Hematopoietic multipotent progenitor cell treated with erythropoietin and hydrocortisone succinate and interleukin-3 and kit ligand, for 15 days (in vitro differentiated cells): Measurements from ENCODE around the gene TMEM72.

ENCODE experiments used
- DNase-seq: peaks from one replicate; pipeline ENCODE4 v3.0.0-alpha.2; 2015; ENCODE audit warnings: low spot score

TMEM72 gene

DNA sequence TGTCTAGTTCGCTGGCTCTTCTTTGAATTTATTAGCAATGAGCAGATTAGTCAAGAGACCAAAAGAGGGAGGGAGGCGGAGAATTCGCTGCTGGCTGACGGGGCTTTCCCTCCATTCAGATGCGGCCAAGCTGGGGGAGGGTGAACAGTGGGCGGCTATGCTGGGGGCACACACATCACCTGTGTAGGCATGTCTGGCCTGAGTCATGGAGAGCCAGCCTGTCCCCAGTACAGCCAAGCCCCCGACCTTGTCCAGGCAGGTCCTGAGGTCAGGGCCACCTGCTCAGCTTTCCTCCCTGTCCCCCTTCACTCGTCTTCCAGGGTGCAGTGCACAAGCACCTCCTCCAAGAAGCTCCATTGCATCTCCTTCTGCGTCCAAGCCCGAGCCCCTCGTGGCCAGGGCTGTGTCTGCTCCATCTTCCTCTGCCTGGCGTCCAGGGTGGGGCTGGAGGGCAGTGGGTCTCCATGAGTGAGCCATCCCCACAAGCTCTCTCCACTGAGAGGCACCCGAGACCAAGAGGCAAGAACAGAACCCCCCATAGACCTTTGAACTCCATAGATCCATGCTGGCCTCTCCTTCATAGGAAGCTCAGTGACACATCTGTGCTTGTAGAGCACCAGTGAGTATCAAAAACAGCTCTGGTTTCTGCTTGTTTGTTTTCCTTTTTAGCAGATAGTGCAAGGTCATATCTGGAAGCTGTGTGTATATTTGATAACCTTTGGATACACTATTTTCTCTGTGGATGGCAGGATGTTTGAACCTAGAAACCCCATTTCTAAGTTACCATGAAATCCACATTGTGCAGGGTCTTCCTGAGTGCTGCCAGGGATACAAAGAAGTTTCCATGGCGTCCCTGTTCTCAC lies 69.4 kb downstream of the TMEM72 start:
- DNase-seq: no peak

DNA sequence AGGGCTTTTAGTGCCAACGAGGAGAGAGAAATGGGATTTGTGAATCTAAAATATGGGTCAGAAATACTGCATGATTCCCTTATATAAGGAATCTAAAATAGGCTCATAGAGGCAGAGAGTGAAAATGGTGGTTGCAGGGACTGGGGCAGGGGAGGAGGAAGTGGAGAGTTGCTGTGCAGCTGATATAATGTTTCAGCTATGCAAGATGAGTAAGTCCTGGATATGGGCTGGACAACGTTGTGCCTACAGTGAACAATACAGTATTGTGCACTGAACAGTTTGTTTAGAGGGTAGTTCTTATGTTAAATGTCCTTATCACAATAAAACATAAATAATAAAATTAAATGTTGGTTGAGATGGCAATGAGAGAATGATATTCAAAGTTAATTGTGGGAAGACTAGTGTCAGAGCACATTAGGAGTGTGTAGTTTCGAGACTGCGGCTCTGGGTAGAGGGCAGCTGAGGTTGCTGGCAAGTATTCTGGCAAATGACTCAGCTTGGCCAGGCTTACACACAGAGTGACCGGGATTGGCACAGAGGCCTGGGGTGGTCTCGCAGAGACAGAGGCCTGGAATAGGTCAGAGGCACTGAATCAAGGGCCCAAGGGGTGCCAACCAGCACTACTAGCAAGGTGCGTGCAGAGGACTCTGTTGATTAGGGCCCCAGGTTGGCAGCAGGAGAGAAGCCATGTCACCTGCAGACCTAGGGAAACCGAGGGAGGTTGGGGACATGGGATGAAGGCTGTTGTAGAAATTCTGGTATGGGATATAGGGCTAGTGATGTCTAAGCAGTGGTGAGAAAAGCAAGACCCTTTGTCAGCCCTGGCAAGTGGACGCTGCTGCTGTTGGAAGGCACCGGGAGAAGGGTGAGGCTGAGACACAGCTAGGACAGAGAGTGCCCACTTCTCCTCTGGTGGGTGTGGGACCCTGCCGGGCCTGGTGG lies 70.3 kb downstream of the TMEM72 start:
- no peak for DNase-seq

DNA sequence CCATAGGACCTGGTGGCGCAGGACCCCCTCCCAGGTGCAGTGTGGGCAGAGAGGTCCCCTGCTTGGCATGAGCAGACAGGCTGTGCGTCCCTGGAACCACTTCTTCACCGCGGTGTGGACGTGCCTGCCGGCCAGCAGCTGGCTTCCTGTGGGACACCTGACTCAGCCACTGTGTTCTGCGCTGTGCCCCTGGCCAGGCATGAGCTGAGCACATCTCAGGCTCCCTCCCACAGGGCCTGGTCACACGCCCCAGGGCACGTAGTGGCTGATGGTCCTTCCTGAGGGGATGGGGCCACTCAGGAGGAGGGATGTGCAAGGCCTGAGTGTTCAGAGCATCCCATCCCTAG lies 71.0 kb downstream of the TMEM72 start:
- no peak for DNase-seq

DNA sequence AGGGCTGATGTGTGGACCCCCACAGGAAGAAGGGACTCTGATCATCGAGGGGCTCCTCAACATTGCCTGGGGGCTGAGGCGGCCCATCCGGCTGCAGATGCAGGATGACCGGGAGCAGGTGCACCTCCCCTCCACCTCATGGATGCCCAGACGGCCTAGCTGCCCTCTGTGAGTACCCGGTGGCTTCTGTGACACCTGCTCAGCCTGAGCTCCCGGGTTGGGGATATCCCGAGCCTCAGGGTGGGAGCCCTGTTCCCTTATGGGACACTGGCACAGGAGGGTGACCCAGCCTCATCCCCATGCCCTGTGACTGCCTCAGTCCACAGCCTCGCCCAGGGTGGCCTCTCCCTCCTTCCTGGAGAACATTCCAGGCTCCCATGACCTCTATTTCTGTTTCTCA lies 71.4 kb downstream of the TMEM72 start:
- DNase-seq: no peak

DNA sequence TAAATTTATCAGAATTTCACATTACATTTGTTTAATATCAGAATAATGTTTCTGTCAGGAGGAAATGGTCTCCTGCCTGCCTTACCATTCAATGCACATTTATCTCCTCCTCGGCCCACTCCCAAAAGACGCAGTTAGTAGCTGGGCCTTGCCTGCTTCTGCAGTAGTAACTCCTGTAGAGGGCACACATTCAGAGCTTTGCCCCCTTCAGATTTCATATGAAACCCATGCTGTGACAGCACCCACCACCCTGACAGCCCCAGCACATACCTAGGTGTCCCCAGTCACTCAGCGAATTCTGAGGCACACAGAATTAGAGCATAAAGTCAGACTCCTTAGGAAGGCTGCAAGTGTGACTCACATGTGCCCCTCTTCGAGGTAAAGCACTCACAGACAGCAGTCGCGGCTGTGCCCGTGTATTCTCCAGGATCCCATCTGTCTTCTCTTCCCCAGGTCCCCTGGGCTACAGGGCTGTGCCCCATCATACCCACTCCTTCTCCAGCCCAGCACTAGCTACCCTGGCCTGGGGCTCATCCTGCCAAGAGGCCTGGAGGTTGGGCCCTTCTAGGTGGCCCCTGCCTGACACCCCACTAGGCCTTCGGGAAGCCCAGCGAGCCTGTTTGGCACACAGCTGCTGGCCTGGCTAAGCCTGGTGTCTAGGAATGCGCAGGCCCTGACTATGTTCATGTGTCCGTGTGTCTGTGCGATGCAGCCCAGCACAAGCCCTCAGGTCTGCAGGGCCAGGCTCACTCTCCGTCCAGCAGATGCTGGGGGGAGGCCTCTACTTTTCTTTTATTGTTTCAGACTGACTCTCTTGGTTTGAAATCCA lies 72.1 kb downstream of the TMEM72 start:
- DNase-seq: no peak

DNA sequence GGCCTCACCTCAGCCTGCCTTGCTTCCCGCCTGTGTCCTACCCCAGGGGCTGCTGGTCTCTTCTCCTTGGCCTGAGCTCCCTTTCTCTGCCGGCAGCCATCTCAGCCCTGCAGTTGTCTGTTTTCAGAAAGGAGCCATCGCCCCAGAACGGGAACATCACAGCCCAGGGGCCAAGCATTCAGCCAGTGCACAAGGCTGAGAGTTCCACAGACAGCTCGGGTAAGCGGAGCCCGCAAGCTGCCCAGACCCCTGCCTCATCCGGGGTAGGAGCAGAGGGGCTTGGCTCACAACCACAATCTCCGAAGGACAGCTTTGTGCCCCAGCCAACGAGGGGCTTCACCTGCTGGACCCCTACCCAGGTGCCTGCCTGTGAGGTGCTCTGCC lies 72.8 kb downstream of the TMEM72 start:
- no peak for DNase-seq

DNA sequence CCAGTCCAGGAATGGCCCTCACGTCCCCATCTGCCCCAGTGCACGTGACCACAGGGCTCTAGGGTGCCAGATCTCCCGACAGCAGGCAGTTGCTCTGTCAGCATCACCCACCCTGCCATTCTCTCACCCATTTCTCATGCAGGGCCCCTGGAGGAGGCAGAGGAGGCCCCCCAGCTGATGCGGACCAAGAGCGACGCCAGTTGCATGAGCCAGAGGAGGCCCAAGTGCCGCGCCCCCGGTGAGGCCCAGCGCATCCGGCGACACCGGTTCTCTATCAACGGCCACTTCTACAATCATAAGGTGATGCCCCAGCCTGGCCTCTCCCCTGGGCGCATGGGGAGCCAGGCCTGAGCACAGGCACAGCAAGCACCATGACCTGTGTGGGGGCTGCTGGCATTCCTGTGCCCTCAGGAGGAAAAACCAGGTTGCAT lies 73.5 kb downstream of the TMEM72 start:
- no peak for DNase-seq

DNA sequence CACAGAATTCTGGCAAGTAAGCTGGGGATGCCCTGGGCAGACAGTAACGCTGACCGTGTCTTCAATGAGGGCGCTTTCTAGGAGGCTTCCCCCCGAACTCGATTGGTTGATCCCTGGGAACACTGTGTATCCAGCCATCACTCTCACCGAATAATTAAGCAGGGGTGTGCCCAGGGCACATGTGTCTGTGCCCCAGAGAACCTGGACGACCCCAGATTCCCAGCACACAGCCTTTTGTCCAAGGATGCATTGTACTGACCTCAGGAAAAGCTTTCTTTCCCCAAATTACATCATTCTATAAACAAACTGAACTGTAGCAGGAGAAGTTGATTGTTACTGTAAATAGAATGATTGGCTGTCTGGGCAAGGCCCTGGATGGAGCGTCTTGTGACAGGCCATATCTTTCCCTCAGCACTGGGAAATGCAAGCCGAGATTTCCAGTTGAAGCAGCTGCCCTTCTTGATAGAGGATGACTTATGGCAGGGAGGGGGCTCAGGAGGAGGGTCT lies 74.1 kb downstream of the TMEM72 start:
- DNase-seq: no peak

DNA sequence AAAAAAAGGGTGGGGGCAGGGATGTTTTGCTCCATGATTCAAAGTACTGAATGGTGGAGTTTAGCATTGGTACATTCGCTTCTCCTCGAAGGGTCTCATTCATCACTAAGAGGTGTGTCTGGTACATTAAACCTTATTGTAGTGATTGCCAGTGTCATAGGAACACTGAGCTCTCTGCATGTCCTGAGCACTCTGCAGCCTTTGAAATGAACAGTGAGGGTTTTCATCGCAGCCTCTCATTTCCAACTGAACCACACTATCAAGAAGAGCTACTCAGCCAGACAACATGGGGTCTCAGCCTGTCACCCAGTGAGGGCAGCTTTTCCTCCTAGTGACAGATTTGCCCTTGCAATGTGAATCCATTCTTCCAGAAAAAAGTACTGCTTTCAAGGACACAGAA lies 75.0 kb downstream of the TMEM72 start:
- no peak for DNase-seq
